Esophagus squamous epithelium (tissue), 4 donors: Measurements from ENCODE around the gene MOCOS.

ENCODE experiments used
- CTCF ChIP-seq, 6 experiments: fragments of 450-650 bp in 4 of 6; fragments of 200-600 bp in 2 of 6; sonication (generic) in 2 of 6; IDR thresholded peaks; one replicate each; pipeline ENCODE4 v1.5.1; 2016 to 2019; ENCODE audit warnings: antibody characterized with exemption in 6 of 6, mild to moderate bottlenecking in 4 of 6, moderate library complexity in 4 of 6
- POLR2A ChIP-seq, 4 donors: fragments of 450-650 bp; IDR thresholded peaks; one replicate each; pipeline ENCODE4 v1.6.1; 2017; ENCODE audit warnings: antibody characterized with exemption in 4 of 4, mild to moderate bottlenecking in 4 of 4, moderate library complexity in 3 of 4

- TF ChIP-seq CTCF (IDR thresholded peaks at IDR 0.05), result no peak
- no peak for TF ChIP-seq POLR2A (IDR thresholded peaks at IDR 0.05)
These were observed 10.6 kb upstream of the MOCOS start for GRCh38 chr18:36176711-36177110.
